22Rv1 (cell line): ENCODE results near the gene AP2A2.

Experiments
- CTCF ChIP-seq: fragments of 450-650 bp; IDR thresholded peaks from 2 replicates; pipeline ENCODE4 v1.5.1; 2017; ENCODE audit warnings: mild to moderate bottlenecking
- ZFX ChIP-seq: fragments of 450-650 bp; IDR thresholded peaks from 2 replicates; pipeline ENCODE4 v1.6.1; 2017; ENCODE audit warnings: antibody characterized with exemption, borderline replicate concordance

GRCh38 chr11:914204-914603 is 11.5 kb upstream of the AP2A2 start:
- TF ChIP-seq CTCF (no peak), ZFX (no peak)
